Left lung (tissue), 10 donors: ENCODE results near the gene RCBTB1. TPM values are rescaled to one million over a fixed set of nuclear protein-coding genes. Genes with fewer than 3 reads are reported as not detected.

Experiments
- ATAC-seq: fragments of 200-7000 bp; cut with Tn5 transposase; one replicate; pipeline ENCODE4 v1.9.1; 2020; ENCODE audit warnings: moderate library complexity
- DNase-seq, 4 donors: peaks; one replicate each; pipeline ENCODE4 v3.0.0-alpha.2; 2013 to 2020
- H3K27ac ChIP-seq, 2 donors: fragments of 200-600 bp; sonication (generic) in 1 of 2; one replicate each; pipeline versions ENCODE4 v1.5.0 to v1.8.0; 2020 to 2021
- H3K27me3 ChIP-seq, 2 donors: fragments of 200-600 bp; sonication (generic) in 1 of 2; one replicate each; pipeline versions ENCODE4 v1.5.0 to v1.8.0; 2020 to 2021
- H3K36me3 ChIP-seq, 2 donors: fragments of 200-600 bp; sonication (generic) in 1 of 2; one replicate each; pipeline versions ENCODE4 v1.5.0 to v1.8.0; 2020 to 2021
- H3K4me1 ChIP-seq, 2 donors: fragments of 200-600 bp; one replicate each; pipeline ENCODE4 v1.8.0; 2021
- H3K4me3 ChIP-seq, 2 donors: fragments of 200-600 bp; sonication (generic) in 1 of 2; one replicate each; pipeline versions ENCODE4 v1.5.0 to v1.8.0; 2020 to 2021; ENCODE audit warnings: mild to moderate bottlenecking in 1 of 2
- H3K9me3 ChIP-seq, 2 donors: fragments of 200-600 bp; sonication (generic) in 1 of 2; one replicate each; pipeline versions ENCODE4 v1.5.0 to v1.8.0; 2020 to 2021
- intact Hi-C, 2 donors: fragments of 100-400 bp; cut with DNase I; formaldehyde crosslinking; loops; one replicate each; pipeline versions ENCODE4 v1.11.2 to v1.14.2; 2022
- polyA plus RNA-seq, 6 donors: library from polyadenylated mRNA; unstranded; fragments of 120-200 nt; gene quantifications; one replicate each; pipeline ENCODE4 v1.2.1, GENCODE V29; 2013; ENCODE audit not compliant: insufficient read length in 6 of 6
- total RNA-seq, 2 donors: library from RNA; stranded (reverse); fragmentation: NEBNext Ultra II Directional; extraction: Animal tissue kit (Norgen Biotek cat#: 25700); gene quantifications; one replicate each; pipeline ENCODE4 v1.2.1, GENCODE V29; 2021
- TF ChIP-seq, protein P1 (sequence below), 2 donors: fragments of 200-600 bp; sonication (generic) in 1 of 2; IDR thresholded peaks; one replicate each; pipeline versions ENCODE4 v1.5.0 to v1.8.0; 2021; ENCODE audit warnings: antibody characterized with exemption in 2 of 2
- donor health status: DM: no; HTN: yes; CAD: no.
- donor health status: DM: no; HTN: no; CAD: no.

Gene RCBTB1
- total and polyA plus RNA-seq, 8 donors, result 24.1 to 39.8 (median 35.4) TPM

DNA sequence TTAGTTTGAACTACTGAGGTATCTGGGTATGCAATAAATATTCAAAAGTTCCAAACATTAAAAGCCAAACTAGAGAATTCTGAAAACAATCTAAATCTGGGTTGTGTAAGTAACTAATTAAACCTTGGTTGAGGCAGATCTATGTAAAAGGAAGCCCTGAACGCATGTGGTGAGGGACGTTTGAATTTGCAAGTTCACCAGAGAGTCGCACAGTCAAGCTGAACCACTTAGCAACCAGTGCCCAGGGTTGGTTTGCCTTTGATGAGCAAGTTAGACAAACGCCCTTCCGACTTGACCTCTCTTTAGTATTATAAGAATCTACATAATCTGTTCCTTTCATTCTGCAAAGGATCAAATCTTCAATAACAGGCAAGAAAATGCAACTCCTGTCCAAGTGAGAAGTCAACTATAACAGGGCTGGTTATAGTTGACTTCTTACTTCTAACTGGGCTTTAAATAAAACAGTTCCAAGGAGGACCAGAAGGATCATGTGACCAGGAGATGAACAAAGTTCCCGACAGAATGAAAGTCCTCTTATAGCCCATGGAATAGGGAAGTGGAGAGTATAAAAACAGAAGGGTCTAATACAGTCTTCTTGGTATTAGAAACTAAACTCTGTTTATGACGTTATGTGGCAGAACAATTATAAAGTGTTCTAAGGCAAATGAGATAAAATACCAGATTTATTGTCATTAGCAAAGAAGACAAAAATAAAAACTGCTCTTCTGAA lies 49.0 kb downstream of the RCBTB1 start:
- peaks cover 0 to 15% of the 10 kb centered on the region in 2 donors for H3K4me1 ChIP-seq
- peaks cover 0 to 26% of the 10 kb centered on the region in 2 donors for H3K36me3 ChIP-seq
- no peak overlapping the region for H3K27ac ChIP-seq
- no peaks in the 10 kb centered on the region for H3K27me3 ChIP-seq
- ATAC-seq (peak; percentile 49), DNase-seq (no peak)
- TF ChIP-seq, protein P1, sequence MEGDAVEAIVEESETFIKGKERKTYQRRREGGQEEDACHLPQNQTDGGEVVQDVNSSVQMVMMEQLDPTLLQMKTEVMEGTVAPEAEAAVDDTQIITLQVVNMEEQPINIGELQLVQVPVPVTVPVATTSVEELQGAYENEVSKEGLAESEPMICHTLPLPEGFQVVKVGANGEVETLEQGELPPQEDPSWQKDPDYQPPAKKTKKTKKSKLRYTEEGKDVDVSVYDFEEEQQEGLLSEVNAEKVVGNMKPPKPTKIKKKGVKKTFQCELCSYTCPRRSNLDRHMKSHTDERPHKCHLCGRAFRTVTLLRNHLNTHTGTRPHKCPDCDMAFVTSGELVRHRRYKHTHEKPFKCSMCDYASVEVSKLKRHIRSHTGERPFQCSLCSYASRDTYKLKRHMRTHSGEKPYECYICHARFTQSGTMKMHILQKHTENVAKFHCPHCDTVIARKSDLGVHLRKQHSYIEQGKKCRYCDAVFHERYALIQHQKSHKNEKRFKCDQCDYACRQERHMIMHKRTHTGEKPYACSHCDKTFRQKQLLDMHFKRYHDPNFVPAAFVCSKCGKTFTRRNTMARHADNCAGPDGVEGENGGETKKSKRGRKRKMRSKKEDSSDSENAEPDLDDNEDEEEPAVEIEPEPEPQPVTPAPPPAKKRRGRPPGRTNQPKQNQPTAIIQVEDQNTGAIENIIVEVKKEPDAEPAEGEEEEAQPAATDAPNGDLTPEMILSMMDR (IDR thresholded peaks at IDR 0.05), result no peak
- no peak overlapping the region for H3K4me3 ChIP-seq
- H3K9me3 ChIP-seq, result no peaks in the 10 kb centered on the region
- intact Hi-C loops, result no loop called here

DNA sequence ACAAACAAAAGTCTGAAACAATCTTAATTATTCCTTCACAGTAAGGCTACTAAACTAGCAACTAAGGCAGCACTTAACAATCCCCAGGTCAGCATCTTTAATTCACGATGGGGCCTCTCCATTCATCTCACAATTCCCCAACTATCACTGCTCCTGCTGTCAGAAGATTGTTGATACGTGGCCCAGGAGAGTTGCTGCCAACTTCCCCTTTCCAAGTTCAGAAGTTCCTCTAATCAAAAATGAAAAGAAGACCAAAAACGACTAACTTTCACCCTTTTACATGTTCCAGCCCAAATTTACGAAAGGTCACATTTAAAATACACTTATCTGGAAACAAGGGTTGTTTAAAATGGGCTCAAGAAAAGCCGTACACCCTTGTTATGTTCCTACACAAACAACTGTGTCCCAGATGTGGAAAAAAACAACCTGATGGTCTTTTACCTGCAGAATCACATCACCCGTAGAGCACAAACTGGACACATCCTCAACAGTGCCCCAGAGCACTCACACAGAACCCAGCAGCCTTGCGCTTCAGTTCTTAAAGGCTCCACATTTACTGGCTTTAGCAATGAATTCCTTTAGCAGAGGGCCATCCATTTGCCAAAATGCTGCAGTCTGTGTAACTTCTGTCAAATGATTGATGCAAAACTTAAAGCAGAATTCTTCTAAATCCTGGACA lies 51.6 kb downstream of the RCBTB1 start:
- ATAC-seq (no peak), DNase-seq (no peak)
- H3K4me1 ChIP-seq, result peaks cover 0 to 9% of the 10 kb centered on the region in 2 donors
- intact Hi-C loops, result no loop called here
- H3K27me3 ChIP-seq, result no peaks in the 10 kb centered on the region
- no peak overlapping the region for H3K4me3 ChIP-seq
- no peaks in the 10 kb centered on the region for H3K9me3 ChIP-seq
- H3K27ac ChIP-seq, result peak overlapping the region in 1 of 2 donors; percentile 21
- H3K36me3 ChIP-seq, result peaks cover 0 to 19% of the 10 kb centered on the region in 2 donors
- TF ChIP-seq, protein P1 (IDR thresholded peaks at IDR 0.05), result no peak

DNA sequence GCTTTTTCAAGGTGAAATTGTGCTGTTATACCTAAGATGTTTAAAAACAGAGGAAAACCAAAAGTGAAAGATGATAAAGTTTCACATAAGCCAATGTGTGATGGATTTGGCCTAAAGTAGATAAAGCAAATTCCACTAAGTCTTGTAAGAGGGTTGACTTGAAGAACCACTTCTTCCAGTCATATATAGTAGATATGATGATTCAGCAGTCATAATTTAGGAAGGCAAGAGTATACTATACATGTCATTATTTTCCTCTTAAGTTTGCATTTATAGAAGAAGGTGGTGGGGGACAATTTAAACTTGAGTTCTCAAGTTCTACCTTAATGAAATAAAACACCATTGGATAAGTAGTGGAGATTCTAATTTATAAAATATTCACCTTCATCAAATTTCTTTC lies 52.3 kb downstream of the RCBTB1 start:
- no peak for DNase-seq

DNA sequence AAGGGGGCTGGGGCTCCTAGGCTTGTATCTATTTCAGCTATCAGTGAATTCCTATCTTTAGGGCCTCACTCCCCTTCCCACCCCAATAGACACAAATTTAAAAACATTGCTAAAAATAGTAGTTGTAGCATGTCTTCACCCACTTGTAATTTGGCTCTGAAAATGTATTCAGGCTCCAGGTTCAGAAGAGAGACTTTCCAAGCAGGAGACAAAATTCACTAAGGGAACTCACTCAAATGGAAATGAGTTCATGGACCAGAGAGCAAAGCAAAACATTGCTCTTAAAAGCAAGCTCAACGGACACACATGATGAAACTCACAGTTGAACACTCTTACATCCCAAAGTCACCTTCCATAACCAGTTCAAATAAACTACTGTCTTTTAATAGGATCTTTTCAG lies 52.8 kb downstream of the RCBTB1 start:
- no peak overlapping the region for H3K27ac ChIP-seq
- no peaks in the 10 kb centered on the region for H3K27me3 ChIP-seq
- ATAC-seq (no peak), DNase-seq (no peak)
- intact Hi-C loops, result no loop called here
- peaks cover 0 to 6% of the 10 kb centered on the region in 2 donors for H3K4me1 ChIP-seq
- TF ChIP-seq, protein P1 (IDR thresholded peaks at IDR 0.05), result no peak
- H3K36me3 ChIP-seq, result peaks cover 0 to 26% of the 10 kb centered on the region in 2 donors
- no peak overlapping the region for H3K4me3 ChIP-seq
- H3K9me3 ChIP-seq, result no peaks in the 10 kb centered on the region

More for the DNA sequence above, 52.3 kb downstream of the RCBTB1 start:
- Histone ChIP-seq H3K4me3 (no peak overlapping the region), H3K27me3 (no peaks in the 10 kb centered on the region), H3K27ac (peak overlapping the region in 1 of 2 donors; percentile 21), H3K36me3 (peaks cover 0 to 26% of the 10 kb centered on the region in 2 donors), H3K4me1 (peaks cover 0 to 6% of the 10 kb centered on the region in 2 donors), H3K9me3 (no peaks in the 10 kb centered on the region)
- intact Hi-C loops, result no loop called here
- no peak for ATAC-seq
- TF ChIP-seq, protein P1 (IDR thresholded peaks at IDR 0.05), result no peak

DNA sequence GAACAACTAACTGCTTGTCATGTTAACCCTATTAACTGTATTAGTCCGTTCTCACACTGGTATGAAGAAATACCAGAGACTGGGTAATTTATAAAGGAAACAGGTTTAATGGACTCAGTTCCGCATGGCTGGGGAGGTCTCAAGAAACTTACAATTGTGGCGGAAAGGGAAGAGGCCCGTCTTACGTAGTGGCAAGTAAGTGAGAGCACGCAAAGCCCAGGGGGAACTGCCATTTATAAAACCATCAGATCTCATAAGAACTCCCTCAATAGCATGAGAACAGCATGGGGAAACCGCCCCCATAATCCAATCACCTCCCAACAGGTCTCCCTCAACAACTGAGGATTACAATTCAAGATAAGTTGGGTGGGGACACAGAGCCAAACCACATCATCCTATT lies 54.9 kb downstream of the RCBTB1 start:
- Histone ChIP-seq H3K4me1 (peaks cover 0 to 6% of the 10 kb centered on the region in 2 donors), H3K27ac (no peak overlapping the region), H3K27me3 (no peaks in the 10 kb centered on the region), H3K9me3 (no peaks in the 10 kb centered on the region), H3K36me3 (peaks cover 0 to 44% of the 10 kb centered on the region in 2 donors), H3K4me3 (no peak overlapping the region)
- intact Hi-C loops, result no loop called here
- TF ChIP-seq, protein P1 (IDR thresholded peaks at IDR 0.05), result no peak
- peak; percentile 23 for ATAC-seq
- no peak for DNase-seq
